Measurements from ENCODE around the gene MAMDC4. TPM values are rescaled to one million over a fixed set of nuclear protein-coding genes. Genes with fewer than 3 reads are reported as not detected.

MAMDC4 gene
- total RNA-seq, 2 donors from 2014 or later, result 6.8 to 15.4 TPM

GRCh38 chr9:136829412-136829811, 22.7 kb upstream of the MAMDC4 start:
- no peak for DNase-seq
- H3K9me3 ChIP-seq (ENCODE audit: control insufficient read depth, low read length), result no peaks in the 10 kb centered on the region
- TF ChIP-seq CTCF (conservative IDR thresholded peaks at IDR 0.05), result peak; percentile 40
- no peak overlapping the region for H3K4me3 ChIP-seq (ENCODE audit: low read length)
- no peaks in the 10 kb centered on the region for H3K27me3 ChIP-seq (ENCODE audit: control insufficient read depth, insufficient read depth, low read length, poor library complexity, severe bottlenecking)
- H3K9ac ChIP-seq (ENCODE audit: extremely low read depth, low read length, poor library complexity, severe bottlenecking), result no peak overlapping the region
- H3K36me3 ChIP-seq (ENCODE audit: control insufficient read depth, insufficient read depth, low read length), result peaks cover 77% of the 10 kb centered on the region
- Mint-ChIP-seq H3K9me3 (no peaks in the 10 kb centered on the region), H3K4me3 (no peak overlapping the region), H3K27ac (no peak overlapping the region), H3K4me1 (no peaks in the 10 kb centered on the region), H3K36me3 (ENCODE audit: low read depth) (peaks cover 55% of the 10 kb centered on the region), H3K27me3 (ENCODE audit: insufficient read depth) (no peaks in the 10 kb centered on the region)
- 95 to 96% methylated on average over 7 to 14 of the region's 14 CpGs for WGBS, 2 experiments (ENCODE audit: insufficient coverage in 1 of 2, insufficient read length in 1 of 2)
- no peak overlapping the region for H3K27ac ChIP-seq (ENCODE audit: low read depth, low read length)
- H3K4me1 ChIP-seq (ENCODE audit: control insufficient read depth, insufficient read depth, low read length), result no peaks in the 10 kb centered on the region

- Mint-ChIP-seq H3K9me3 (no peaks in the 10 kb centered on the region), H3K4me3 (no peak overlapping the region), H3K27me3 (ENCODE audit: insufficient read depth) (no peaks in the 10 kb centered on the region), H3K4me1 (no peaks in the 10 kb centered on the region), H3K27ac (no peak overlapping the region), H3K36me3 (ENCODE audit: low read depth) (peaks cover 50% of the 10 kb centered on the region)
- no peak overlapping the region for H3K4me3 ChIP-seq (ENCODE audit: low read length)
- peaks cover 69% of the 10 kb centered on the region for H3K36me3 ChIP-seq (ENCODE audit: control insufficient read depth, insufficient read depth, low read length)
- no peak overlapping the region for H3K9ac ChIP-seq (ENCODE audit: extremely low read depth, low read length, poor library complexity, severe bottlenecking)
- H3K4me1 ChIP-seq (ENCODE audit: control insufficient read depth, insufficient read depth, low read length), result no peaks in the 10 kb centered on the region
- no peaks in the 10 kb centered on the region for H3K27me3 ChIP-seq (ENCODE audit: control insufficient read depth, insufficient read depth, low read length, poor library complexity, severe bottlenecking)
- no peak for DNase-seq
- 93 to 94% methylated on average over 25 to 41 of the region's 41 CpGs for WGBS, 2 experiments (ENCODE audit: insufficient coverage in 1 of 2, insufficient read length in 1 of 2)
- H3K27ac ChIP-seq (ENCODE audit: low read depth, low read length), result no peak overlapping the region
- no peak for TF ChIP-seq CTCF (conservative IDR thresholded peaks at IDR 0.05)
- H3K9me3 ChIP-seq (ENCODE audit: control insufficient read depth, low read length), result no peaks in the 10 kb centered on the region
Observed at GRCh38 chr9:136829981-136830885, 21.9 kb upstream of the MAMDC4 start.

GRCh38 chr9:136831002-136831719, 21.0 kb upstream of the MAMDC4 start:
- Histone ChIP-seq H3K4me3 (ENCODE audit: low read length) (no peak overlapping the region), H3K9ac (ENCODE audit: extremely low read depth, low read length, poor library complexity, severe bottlenecking) (no peak overlapping the region), H3K4me1 (ENCODE audit: control insufficient read depth, insufficient read depth, low read length) (no peaks in the 10 kb centered on the region), H3K27me3 (ENCODE audit: control insufficient read depth, insufficient read depth, low read length, poor library complexity, severe bottlenecking) (no peaks in the 10 kb centered on the region), H3K9me3 (ENCODE audit: control insufficient read depth, low read length) (no peaks in the 10 kb centered on the region), H3K36me3 (ENCODE audit: control insufficient read depth, insufficient read depth, low read length) (peaks cover 61% of the 10 kb centered on the region), H3K27ac (ENCODE audit: low read depth, low read length) (no peak overlapping the region)
- DNase-seq, result no peak
- 93 to 94% methylated on average over 25 to 30 of the region's 30 CpGs for WGBS, 2 experiments (ENCODE audit: insufficient coverage in 1 of 2, insufficient read length in 1 of 2)
- Mint-ChIP-seq H3K4me3 (no peak overlapping the region), H3K4me1 (no peaks in the 10 kb centered on the region), H3K36me3 (ENCODE audit: low read depth) (peaks cover 50% of the 10 kb centered on the region), H3K27me3 (ENCODE audit: insufficient read depth) (no peaks in the 10 kb centered on the region), H3K27ac (no peak overlapping the region), H3K9me3 (no peaks in the 10 kb centered on the region)
- no peak for TF ChIP-seq CTCF (conservative IDR thresholded peaks at IDR 0.05)

All from endodermal cell (in vitro differentiated cells).